ENCODE data around the gene SARDH. TPM values are rescaled to one million over a fixed set of nuclear protein-coding genes. Genes with fewer than 3 reads are reported as not detected.

Gene SARDH
- total and polyA plus RNA-seq, 2 of the 13 experiments (the other 11 are each of a cell fraction or from before 2014, with no cell fraction given), result 11.6 to 34.9 TPM

DNA sequence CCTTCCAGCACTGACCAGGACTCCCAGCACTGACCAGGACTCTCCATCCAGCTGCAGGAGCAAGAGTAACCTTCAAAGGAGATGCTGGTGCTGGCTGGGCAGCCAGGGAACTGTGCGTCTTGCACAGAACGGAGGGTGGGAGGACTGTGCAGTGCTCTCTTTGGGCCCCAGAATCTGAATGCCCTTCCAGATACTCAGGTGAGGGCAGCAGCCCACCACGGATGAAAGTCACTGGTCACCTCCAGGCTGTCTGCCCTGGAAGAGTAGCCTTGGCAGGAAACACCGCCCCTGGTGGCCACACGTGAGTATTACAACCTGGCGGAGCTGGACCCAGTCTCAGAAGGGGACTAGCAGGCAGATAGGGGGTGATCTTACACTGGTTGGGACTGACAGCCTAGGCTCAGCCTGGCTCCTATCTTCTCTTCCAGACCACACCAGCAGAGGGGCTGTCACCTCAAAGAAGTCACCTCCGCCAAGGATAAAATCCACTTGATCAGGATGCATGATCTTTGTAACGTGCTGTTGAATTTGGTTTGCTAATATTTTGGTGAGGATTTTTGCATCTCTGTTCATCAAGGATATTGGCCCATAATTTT, 4.8 kb upstream of the SARDH start (continued):
- TF ChIP-seq, protein P1, sequence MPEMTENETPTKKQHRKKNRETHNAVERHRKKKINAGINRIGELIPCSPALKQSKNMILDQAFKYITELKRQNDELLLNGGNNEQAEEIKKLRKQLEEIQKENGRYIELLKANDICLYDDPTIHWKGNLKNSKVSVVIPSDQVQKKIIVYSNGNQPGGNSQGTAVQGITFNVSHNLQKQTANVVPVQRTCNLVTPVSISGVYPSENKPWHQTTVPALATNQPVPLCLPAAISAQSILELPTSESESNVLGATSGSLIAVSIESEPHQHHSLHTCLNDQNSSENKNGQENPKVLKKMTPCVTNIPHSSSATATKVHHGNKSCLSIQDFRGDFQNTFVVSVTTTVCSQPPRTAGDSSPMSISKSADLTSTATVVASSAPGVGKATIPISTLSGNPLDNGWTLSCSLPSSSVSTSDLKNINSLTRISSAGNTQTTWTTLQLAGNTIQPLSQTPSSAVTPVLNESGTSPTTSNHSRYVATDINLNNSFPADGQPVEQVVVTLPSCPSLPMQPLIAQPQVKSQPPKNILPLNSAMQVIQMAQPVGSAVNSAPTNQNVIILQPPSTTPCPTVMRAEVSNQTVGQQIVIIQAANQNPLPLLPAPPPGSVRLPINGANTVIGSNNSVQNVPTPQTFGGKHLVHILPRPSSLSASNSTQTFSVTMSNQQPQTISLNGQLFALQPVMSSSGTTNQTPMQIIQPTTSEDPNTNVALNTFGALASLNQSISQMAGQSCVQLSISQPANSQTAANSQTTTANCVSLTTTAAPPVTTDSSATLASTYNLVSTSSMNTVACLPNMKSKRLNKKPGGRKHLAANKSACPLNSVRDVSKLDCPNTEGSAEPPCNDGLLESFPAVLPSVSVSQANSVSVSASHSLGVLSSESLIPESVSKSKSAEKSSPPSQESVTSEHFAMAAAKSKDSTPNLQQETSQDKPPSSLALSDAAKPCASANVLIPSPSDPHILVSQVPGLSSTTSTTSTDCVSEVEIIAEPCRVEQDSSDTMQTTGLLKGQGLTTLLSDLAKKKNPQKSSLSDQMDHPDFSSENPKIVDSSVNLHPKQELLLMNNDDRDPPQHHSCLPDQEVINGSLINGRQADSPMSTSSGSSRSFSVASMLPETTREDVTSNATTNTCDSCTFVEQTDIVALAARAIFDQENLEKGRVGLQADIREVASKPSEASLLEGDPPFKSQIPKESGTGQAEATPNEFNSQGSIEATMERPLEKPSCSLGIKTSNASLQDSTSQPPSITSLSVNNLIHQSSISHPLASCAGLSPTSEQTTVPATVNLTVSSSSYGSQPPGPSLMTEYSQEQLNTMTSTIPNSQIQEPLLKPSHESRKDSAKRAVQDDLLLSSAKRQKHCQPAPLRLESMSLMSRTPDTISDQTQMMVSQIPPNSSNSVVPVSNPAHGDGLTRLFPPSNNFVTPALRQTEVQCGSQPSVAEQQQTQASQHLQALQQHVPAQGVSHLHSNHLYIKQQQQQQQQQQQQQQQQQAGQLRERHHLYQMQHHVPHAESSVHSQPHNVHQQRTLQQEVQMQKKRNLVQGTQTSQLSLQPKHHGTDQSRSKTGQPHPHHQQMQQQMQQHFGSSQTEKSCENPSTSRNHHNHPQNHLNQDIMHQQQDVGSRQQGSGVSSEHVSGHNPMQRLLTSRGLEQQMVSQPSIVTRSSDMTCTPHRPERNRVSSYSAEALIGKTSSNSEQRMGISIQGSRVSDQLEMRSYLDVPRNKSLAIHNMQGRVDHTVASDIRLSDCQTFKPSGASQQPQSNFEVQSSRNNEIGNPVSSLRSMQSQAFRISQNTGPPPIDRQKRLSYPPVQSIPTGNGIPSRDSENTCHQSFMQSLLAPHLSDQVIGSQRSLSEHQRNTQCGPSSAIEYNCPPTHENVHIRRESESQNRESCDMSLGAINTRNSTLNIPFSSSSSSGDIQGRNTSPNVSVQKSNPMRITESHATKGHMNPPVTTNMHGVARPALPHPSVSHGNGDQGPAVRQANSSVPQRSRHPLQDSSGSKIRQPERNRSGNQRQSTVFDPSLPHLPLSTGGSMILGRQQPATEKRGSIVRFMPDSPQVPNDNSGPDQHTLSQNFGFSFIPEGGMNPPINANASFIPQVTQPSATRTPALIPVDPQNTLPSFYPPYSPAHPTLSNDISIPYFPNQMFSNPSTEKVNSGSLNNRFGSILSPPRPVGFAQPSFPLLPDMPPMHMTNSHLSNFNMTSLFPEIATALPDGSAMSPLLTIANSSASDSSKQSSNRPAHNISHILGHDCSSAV (CRISPR knock-in tag; IDR thresholded peaks at IDR 0.05; ENCODE audit: borderline replicate concordance), result 0 out of 2 replicates have a peak, but pooled peaks have one; percentile 53
- TF ChIP-seq MAFF (IDR thresholded peaks at IDR 0.05; ENCODE audit: low read depth, low read length) (no peak), KLF11 (CRISPR knock-in tag; IDR thresholded peaks at IDR 0.05) (0 out of 2 replicates have a peak, but pooled peaks have one; percentile 61), PAF1 (CRISPR knock-in tag; IDR thresholded peaks at IDR 0.05) (no peak), KDM4B (CRISPR knock-in tag; IDR thresholded peaks at IDR 0.05) (peak; percentile 70; the same call in 1 of the 2 replicates), CREB1 (IDR thresholded peaks at IDR 0.05) (no peak), CREB1 (CRISPR knock-in tag; IDR thresholded peaks at IDR 0.05) (peak; percentile 34; the same call in 1 of the 2 replicates), ZNF337 (CRISPR knock-in tag; IDR thresholded peaks at IDR 0.05; ENCODE audit: borderline replicate concordance, low read depth) (0 out of 2 replicates have a peak, but pooled peaks have one; percentile 37), GATAD1 (CRISPR knock-in tag; IDR thresholded peaks at IDR 0.05) (0 out of 2 replicates have a peak, but pooled peaks have one; percentile 50), KDM6A (CRISPR knock-in tag; IDR thresholded peaks at IDR 0.05; ENCODE audit: low read depth) (0 out of 2 replicates have a peak, but pooled peaks have one; percentile 16), STAG1 (CRISPR knock-in tag; IDR thresholded peaks at IDR 0.05) (peak; percentile 89), XRCC5 (optimal IDR thresholded peaks at IDR 0.05; ENCODE audit: low read length) (peak; percentile 90)
- TF ChIP-seq, protein P2, sequence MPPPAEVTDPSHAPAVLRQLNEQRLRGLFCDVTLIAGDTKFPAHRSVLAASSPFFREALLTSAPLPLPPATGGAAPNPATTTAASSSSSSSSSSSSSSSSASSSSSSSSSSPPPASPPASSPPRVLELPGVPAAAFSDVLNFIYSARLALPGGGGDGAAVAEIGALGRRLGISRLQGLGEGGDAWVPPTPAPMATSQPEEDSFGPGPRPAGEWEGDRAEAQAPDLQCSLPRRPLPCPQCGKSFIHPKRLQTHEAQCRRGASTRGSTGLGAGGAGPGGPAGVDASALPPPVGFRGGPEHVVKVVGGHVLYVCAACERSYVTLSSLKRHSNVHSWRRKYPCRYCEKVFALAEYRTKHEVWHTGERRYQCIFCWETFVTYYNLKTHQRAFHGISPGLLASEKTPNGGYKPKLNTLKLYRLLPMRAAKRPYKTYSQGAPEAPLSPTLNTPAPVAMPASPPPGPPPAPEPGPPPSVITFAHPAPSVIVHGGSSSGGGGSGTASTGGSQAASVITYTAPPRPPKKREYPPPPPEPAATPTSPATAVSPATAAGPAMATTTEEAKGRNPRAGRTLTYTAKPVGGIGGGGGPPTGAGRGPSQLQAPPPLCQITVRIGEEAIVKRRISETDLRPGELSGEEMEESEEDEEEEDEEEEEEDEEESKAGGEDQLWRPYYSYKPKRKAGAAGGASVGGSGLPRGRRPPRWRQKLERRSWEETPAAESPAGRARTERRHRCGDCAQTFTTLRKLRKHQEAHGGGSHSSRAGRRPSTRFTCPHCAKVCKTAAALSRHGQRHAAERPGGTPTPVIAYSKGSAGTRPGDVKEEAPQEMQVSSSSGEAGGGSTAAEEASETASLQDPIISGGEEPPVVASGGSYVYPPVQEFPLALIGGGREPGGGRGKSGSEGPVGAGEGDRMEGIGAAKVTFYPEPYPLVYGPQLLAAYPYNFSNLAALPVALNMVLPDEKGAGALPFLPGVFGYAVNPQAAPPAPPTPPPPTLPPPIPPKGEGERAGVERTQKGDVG (CRISPR knock-in tag; IDR thresholded peaks at IDR 0.05; ENCODE audit: borderline replicate concordance), result peak; percentile 79; the same call in 1 of the 2 replicates
- TF ChIP-seq, protein P3, sequence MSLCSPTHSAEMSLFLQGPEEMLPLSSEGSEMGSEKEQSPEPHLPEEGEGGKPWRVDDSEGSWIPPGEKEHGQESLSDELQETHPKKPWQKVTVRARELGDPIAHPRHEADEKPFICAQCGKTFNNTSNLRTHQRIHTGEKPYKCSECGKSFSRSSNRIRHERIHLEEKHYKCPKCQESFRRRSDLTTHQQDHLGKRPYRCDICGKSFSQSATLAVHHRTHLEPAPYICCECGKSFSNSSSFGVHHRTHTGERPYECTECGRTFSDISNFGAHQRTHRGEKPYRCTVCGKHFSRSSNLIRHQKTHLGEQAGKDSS (CRISPR knock-in tag; IDR thresholded peaks at IDR 0.05; ENCODE audit: borderline replicate concordance, low read depth), result 0 out of 2 replicates have a peak, but pooled peaks have one; percentile 26
